GOT3 (cell line): ENCODE measurements around the gene MYLK.
"Not testable (repeated sequence)": the region's sequence is repeated elsewhere in the genome, so short reads cannot be mapped to it uniquely, and the experiment has no call there.

Experiments used
- DNase-seq: peaks from one replicate; lab custom pipeline; 2025; ENCODE audit warnings: mixed read lengths; lab: John Stamatoyannopoulos, UW

The MYLK gene, protein sequence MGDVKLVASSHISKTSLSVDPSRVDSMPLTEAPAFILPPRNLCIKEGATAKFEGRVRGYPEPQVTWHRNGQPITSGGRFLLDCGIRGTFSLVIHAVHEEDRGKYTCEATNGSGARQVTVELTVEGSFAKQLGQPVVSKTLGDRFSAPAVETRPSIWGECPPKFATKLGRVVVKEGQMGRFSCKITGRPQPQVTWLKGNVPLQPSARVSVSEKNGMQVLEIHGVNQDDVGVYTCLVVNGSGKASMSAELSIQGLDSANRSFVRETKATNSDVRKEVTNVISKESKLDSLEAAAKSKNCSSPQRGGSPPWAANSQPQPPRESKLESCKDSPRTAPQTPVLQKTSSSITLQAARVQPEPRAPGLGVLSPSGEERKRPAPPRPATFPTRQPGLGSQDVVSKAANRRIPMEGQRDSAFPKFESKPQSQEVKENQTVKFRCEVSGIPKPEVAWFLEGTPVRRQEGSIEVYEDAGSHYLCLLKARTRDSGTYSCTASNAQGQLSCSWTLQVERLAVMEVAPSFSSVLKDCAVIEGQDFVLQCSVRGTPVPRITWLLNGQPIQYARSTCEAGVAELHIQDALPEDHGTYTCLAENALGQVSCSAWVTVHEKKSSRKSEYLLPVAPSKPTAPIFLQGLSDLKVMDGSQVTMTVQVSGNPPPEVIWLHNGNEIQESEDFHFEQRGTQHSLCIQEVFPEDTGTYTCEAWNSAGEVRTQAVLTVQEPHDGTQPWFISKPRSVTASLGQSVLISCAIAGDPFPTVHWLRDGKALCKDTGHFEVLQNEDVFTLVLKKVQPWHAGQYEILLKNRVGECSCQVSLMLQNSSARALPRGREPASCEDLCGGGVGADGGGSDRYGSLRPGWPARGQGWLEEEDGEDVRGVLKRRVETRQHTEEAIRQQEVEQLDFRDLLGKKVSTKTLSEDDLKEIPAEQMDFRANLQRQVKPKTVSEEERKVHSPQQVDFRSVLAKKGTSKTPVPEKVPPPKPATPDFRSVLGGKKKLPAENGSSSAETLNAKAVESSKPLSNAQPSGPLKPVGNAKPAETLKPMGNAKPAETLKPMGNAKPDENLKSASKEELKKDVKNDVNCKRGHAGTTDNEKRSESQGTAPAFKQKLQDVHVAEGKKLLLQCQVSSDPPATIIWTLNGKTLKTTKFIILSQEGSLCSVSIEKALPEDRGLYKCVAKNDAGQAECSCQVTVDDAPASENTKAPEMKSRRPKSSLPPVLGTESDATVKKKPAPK (N-terminal part only)

DNA sequence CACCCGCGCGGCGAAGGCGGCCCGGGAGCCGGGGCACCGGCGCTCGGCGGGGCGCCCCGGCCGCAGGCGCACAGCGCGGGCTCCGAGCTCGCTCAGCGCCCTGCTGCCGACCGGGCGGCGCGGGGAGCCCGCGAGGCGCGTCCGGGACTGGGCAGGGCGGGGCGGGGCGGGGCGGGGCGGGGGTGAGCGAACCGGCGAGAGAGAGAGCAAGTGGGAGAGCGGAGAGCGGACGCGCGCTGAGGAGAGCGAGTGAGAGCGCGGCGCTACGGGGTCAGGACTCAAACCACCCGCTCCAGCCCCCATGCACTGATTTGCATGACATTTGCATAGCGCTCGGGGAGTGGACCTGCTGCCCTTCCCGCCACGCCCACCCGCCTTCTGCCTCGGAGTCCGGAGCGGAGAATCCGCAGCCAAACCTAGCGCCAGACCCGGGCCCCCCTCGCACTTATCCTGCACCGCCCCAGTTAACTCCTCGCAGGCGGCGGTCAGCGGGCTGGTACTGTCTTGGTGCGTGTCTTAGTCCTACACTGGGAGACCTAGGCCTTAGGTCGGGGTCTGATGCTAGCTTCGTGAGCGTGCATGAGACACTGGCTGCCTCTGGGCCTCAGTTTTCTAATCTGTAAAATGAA lies at the start of gene MYLK:
MYLK (minus strand) TSS at position 130 of the 629 bp plus-strand sequence. CDS start 90,491 bp downstream, outside the sequence.
- DNase-seq, result no peak

DNA sequence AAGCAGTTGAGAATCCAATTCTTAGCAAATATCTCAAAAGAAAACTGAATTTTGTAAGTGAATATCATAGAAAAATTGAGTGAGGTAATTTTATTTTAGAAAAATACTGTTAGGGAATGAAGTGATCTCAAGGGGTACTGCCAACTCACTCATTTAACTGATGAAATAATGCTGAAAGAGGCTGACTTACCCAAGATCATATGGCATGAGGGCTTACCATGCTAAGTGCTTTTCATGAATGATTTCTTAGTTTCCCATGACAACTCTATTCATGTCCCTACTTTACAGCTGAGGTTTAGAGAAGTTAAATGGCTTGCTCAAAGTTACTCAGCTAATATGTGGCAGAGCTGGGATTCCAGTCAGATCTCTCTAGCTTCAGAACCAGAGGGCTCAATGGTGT lies 46.3 kb upstream of the MYLK start:
- DNase-seq, result no peak

DNA sequence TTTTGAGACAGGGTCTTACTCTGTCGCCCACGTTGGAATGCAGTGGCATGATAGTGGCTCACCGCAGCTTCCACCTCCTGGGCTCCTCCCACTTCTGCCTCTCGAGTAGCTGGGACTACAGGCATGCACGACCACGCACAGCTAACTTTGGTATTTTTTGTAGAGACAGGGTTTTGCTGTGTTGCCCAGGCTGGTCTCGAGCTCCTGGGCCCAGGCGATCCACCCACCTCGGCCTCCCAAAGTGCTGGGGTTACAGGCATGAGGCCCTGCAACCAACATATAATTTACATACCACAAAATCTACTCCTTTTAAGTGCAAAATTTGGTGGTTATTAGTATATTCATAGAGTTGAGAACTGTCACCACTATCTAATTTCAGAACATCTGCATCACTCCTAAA lies 45.2 kb upstream of the MYLK start:
- no peak for DNase-seq

DNA sequence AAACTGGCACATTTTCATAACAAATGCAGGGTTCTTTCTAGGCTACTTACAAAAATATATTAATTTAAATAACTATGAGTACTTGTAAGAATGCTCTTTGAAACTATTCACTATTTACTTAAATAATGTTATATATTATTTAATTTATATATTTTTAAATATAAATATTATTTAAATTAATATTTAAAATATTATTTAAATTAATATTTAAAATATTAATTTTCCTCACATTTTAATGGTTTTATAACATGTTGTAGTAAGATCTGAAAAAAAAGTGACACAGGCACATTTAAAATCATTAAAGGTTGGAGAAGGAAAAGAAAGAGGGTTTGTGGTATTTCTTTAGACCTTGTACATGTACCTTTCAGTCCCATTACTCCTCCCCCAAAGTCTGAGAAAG lies 42.3 kb upstream of the MYLK start:
- no peak for DNase-seq

DNA sequence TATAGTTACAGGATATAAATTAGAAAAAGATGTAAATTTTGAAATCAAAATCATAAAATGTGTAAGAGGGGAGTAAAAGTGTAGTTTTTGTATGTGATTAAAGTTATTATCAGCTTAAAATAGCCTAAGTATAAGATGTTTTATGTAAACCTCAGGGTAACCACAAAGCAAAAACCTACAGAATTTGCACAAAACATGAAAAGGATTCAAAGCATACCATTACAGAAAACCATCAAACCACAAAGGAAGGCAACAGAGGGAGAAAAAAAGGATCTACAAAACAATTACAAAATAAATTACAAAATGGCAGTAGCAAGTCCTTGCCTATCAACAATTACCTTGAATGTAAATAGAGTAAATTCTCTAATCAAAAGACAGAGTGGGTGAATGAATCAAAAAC lies 36.7 kb upstream of the MYLK start:
- no peak for DNase-seq

DNA sequence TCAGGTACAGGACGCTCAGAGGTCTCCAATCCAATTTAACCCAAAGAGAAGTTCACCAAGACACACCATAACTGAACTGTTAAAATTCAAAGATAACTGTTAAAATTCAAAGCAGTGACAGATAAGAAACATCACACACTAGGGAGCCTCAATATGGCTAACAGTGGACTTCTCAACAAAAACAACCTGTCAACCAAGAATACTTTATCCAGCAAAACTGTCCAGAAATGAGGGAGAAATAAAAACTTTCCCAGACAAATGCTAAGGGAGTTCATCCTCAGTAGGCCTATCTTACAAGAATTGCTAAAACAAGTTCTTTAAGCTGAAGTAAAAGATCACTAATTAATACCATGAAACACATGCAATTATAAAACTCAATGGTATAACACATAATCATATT lies 36.3 kb upstream of the MYLK start:
- DNase-seq, result no peak

DNA sequence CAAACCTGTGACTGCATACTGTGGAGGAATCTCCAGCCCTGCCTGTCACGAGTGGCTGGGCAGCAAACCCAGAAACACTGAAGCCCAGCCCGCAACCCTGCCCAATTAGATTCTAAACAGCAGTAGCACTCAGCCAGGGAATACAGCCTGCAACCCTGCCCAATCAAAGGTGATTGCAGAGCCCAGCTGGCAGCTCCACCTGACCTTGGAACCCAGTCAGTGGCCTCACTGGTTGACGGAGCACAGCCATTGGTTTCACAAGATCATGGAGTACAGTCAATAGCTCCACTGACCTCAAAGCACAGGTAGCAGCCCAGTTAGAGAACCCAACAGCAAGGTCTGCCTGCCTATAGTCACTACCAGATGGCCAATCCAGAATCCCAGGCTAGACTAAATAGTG lies 35.2 kb upstream of the MYLK start:
- DNase-seq, result no peak

DNA sequence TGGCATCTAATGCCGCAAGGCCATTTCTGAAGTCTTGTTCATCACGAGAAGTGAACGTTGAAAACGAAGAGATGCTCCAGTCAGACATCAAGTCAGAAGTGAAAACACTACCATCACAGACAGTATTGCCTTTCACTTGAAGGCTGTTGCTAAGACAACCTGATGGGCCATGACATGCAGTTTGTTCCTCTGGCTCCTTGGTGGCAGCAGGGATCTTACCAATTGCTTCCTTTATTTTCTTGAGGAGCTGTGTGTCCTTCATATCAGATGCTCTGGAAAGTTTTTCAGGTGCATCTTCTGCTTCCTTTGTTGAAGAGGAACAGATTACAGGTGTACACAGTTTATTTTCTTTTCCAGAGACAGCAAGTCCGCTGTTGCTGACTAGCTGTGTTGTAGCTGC lies 30.7 kb upstream of the MYLK start:
- no peak for DNase-seq

DNA sequence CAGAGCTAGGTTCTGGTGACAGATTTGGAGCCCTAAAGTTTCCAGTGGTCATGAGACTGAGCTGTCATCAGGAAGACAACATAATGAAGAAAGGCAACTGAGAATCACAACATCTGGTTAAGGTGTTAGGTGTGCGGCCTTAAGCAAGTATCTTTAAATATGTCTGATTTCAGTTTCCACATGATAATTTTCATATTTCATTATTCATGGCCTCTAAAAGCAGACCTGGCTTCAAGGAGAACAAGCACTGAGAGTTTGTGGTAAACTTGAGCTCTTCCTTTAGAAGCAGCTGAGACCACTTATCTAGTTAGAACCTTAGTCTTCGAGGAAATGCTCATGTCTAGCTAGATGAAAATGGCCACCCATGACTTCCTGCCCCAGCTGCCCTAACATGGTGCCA lies 25.7 kb upstream of the MYLK start:
- no peak for DNase-seq

DNA sequence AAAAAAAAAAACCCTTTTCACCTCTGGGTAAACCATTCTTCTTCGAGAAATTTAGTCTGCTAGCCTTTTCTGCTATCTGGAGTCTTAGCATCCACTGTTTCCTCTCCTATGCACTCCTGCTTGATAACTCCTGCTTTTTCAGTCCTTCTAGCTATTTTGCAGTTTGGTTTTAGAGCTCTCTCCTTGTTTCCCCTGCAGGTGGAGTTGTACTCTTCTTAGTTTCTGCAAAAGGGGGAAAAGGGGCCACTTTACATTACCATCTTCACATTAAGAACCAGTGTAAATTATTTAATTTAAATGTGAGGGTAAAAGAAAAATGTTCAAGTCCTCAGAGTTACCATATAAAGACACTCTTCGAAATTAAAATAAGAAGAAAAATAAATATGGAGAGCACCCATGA lies 23.6 kb upstream of the MYLK start:
- DNase-seq, result no peak

DNA sequence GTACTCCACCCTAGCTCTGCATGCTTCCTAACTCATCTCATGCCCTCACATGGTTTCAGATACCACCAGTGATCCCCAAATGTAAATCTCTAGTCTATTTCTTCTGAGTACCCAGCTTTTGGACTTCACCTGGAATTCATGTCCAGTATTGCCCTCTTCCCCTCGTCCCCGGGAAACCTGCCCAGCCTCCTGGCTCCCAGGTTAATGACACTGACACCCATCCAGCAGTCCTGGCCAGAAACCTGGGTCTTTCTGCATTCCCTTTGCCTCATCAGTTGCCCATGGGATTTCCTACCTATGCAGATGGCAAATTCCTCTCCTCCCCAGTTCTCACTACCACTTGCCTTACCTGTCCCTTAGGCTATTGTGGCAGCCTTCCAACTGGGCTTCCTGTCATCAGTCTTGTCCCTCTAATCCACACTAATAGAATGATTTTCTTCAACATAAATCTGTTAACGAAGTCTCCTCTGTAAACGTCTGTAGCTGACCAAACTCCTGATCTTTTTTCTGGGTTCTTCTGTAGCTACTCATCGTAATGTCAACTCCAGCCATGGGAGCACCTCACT lies 15.3 kb upstream of the MYLK start:
- DNase-seq, result no peak

DNA sequence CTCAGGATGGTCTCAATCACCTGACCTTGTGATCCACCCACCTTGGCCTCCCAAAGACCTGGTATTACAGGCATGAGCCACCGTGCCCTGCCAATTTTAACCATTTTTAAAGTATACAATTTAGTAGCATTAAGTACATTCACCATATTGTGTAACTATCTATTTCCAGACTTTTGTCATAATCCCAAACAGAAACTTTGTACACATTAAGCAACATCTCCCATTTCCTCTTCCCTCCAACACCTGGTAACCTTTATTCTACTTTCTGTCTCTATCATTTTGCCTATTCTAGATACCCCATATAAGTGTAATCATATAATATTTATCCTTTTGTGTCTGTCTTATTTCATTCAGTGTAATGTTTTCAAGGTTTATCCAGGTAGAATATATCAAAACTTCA lies 8.9 kb upstream of the MYLK start:
- no peak for DNase-seq

DNA sequence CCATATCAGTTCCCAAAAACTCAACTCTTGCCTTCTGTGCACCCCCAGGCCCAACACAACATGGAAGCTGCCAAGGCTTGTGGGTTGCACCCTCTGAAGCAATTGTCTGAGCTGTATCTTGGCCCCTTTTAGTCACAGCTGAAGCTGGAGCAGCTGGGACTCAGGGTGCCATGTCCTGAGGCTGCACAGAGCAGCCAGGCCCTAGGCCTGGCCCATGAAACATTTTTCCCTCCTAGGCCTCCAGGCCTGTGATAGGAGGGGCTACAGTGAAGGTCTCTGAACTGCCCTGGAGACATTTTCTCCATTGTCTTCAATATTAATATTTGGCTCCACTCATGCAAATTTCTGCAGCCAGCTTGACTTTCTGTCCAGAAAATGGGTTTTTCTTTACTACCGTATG lies 8.1 kb upstream of the MYLK start:
- no peak for DNase-seq

DNA sequence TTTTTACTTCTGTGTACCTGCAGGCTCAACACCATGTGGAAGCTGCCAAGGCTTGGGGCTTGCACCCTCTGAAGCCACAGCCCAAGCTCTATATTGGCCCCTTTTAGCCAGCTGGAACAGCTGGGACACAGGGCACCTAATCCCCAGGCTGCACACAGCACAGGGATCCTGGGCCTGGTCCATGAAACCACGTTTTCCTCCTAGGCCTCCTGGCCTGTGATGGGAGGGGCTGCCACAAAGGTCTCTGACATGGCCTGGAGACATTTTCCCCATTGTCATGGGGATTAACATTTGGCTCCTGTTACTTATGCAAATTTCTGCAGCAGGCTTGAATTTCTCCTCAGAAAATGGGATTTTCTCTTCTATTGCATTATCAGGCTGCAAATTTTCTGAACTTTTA lies 6.9 kb upstream of the MYLK start:
- not testable (repeated sequence) for DNase-seq

DNA sequence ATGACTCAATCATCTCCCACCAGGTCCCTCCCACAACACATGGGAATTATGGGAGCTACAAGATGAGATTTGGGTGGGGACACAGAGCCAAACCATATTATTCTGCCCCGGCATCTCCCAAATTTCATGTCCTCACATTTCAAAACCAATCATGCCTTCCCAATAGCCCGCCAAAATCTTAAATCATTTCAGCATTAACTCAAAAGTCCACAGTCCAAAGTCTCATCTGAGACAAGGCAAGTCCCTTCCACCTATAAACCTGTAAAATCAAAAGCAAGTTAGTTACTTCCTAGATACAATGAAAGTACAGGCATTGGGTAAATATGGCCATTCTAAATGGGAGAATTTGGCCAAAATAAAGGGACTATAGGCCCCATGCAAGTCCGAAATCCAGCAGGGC lies 6.0 kb upstream of the MYLK start:
- DNase-seq, result not testable (repeated sequence)

DNA sequence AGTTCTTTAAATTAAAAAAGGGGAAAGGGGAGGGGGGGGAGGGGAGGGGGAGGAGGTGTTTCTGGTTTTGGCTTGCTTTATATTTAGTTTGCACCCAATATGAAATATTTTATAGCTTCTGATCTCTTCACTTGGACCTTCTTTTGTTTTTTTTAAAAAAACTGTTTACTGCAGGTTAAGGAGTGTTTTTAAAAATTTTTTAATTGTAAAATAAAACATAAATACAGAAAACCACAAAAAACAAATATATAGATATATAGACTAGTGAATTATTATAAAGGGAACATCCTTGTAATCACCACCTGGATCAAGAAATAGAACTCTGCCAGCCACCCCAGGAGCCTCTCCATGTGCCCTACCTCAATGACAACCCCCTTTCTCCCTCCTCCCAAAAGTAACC lies 861 bp upstream of the MYLK start:
- DNase-seq, result no peak

DNA sequence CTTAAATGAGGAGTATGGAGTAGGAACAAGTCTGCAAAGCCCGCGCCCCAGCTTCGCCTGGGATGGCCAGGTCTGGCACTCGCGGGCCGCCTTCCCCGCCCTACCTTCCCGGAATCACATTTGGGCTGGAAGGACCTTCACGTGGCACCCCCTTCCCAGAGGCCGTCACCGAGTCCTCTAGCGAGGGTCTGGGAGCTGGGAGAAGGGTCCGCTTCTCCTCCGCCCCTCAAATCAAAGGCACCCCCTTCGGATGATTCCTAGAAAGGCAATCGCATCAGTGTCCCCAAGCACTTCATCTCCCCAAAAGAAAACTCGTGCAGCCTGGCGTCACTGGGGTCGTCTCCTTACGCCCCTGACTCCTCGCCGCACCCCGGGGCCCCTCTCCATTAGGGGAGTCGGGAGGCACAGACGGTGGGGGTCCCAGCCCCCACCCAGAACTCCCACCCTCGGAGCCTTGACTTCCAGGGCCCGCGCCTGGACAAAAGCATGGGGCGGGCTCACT lies 380 bp downstream of the MYLK start:
- no peak for DNase-seq

DNA sequence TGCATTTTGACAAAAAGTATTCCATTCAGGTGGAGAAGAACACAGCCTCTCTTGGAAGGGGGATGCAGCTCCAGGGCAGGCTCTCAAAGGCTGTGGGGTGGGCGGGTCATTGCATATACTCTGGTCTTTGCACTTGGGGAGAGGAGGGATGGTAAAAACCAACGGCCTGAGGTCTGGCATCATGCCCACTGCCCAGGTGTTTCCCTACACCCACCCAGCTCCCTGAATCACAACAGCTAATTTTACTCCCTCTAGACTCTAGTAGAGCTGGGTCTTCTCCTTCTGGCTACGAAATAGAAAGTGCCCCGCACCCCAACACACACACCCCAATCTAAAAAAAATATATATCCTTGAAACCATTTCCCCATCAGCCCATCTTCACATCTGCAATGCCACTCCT lies 1.0 kb downstream of the MYLK start:
- no peak for DNase-seq

DNA sequence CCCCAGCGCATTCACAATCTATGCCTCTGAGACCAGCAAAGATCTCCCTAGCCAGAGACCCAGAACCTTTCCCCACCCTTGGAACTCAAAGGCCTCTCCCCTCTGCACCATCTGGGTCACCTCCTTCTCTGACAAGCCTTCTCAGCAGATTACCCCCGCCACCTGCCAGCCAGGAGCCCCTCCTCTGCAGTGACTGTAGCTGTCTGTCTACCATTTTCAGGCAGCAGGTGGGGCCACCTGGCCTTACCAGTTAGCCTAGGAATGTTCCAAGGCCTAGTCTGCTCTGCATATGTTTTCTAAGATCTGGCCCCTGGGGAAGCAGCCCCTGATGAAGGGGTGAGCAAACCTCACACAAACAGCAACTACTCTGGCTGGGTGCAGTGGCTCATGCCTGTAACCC lies 2.4 kb downstream of the MYLK start:
- DNase-seq, result no peak

DNA sequence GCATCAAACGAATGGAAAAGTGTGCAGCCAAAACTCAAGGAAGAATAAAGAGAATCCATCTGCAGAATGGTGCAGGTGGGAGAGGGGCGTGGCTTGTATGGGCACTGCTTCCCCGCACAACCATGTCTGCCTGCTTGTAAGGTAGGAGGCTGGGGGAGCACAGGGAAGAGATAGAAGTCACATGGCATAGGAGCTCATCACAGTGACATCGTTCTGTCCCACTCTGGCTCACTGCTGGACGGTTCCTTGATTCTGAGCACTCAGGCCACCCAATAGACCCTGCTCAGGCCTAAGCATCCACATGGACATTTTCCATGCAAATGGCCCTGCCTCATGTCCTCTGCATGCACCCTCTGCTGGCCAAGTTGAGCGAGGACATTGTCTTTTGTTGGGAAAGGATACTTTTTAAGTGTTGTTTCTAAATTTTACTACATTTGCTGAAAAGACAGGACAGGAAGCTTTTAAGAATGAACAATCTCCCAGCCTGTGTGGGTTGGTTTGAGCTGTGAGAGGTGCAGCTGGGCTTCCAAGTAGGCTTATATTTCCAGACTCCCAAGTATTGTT lies 3.1 kb downstream of the MYLK start:
- DNase-seq, result no peak

DNA sequence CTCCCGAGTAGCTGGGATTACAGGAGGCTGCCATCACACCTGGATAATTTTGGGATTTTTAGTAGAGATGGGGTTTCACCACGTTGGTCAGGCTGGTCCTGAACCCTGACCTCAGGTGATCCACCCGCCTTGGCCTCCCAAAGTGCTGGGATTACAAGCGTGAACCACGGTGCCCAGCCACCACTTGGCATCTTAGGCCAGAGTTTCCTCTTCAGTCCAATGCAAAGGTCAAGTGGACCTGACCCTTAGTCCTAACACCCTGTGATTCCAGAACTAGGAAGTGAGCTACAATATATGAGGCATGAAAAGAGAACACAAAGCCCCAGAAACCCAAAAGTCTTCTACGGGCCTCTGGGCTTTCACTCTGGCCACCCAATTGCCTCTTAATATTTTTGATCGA lies 5.3 kb downstream of the MYLK start:
- DNase-seq, result no peak
